Chondrocyte (in vitro differentiated cells): ENCODE results near the gene GLTP. TPM values are rescaled to one million over a fixed set of nuclear protein-coding genes. Genes with fewer than 3 reads are reported as not detected.

Experiments
- DNase-seq: peaks from one replicate; pipeline ENCODE4 v3.0.0; 2021; ENCODE audit warnings: mixed read lengths, low spot score
- H3K27ac Mint-ChIP-seq: one replicate; pipeline ENCODE4 v1.8.0; 2021; ENCODE audit warnings: mild to moderate bottlenecking, moderate library complexity, mixed read lengths; ENCODE audit not compliant: unreplicated experiment
- H3K27me3 Mint-ChIP-seq: 2 replicates; pipeline ENCODE4 v1.8.0; 2021; ENCODE audit warnings: low read depth, mixed read lengths
- H3K36me3 Mint-ChIP-seq: 2 replicates; pipeline ENCODE4 v1.8.0; 2021; ENCODE audit warnings: low read depth, mixed read lengths
- H3K4me1 Mint-ChIP-seq: 2 replicates; pipeline ENCODE4 v1.8.0; 2021; ENCODE audit warnings: low read depth, mild to moderate bottlenecking, mixed read lengths
- H3K4me3 Mint-ChIP-seq: one replicate; pipeline ENCODE4 v1.8.0; 2021; ENCODE audit warnings: mild to moderate bottlenecking, moderate library complexity, mixed read lengths; ENCODE audit not compliant: unreplicated experiment
- H3K9me3 Mint-ChIP-seq: 2 replicates; pipeline ENCODE4 v1.8.0; 2021; ENCODE audit warnings: low read depth, mixed read lengths
- total RNA-seq: library from RNA; stranded (reverse); gene quantifications from 3 replicates; pipeline ENCODE4 v1.2.1, GENCODE V29; 2021
- TF ChIP-seq, protein P1 (sequence below): fragments of 200-600 bp; sonication (generic); IDR thresholded peaks from 2 replicates; pipeline ENCODE4 v1.5.0; 2021; ENCODE audit warnings: antibody characterized with exemption, mild to moderate bottlenecking, moderate library complexity

GLTP gene
- total RNA-seq, 1 donor from 2014 or later = 40.7 TPM

DNA sequence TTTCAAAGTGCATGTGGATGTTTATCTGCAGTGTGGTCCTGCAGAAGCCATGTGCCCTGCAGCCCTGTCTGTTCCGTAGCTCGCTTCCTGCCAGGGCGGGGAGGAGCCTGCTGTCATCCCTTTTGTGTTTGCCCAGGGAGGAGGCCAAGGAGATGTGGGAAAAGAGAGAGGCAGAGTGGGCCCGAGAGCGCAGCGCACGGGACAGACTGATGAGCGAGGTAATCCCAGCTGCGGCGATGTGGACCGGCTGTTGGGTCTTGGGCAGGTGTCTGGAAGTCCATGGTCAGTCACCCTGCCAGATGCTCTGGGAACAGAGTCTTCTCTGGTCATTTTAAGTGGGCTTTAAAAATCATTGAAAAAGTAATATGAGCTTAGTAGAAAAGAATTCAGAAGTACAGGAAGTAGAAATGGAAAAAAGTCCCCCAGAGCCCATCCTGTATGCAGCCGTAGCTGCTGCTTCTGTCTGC is 32.5 kb upstream of the GLTP start:
- H3K9me3 Mint-ChIP-seq = no peaks in the 10 kb centered on the region
- no peak for DNase-seq
- TF ChIP-seq, protein P1, sequence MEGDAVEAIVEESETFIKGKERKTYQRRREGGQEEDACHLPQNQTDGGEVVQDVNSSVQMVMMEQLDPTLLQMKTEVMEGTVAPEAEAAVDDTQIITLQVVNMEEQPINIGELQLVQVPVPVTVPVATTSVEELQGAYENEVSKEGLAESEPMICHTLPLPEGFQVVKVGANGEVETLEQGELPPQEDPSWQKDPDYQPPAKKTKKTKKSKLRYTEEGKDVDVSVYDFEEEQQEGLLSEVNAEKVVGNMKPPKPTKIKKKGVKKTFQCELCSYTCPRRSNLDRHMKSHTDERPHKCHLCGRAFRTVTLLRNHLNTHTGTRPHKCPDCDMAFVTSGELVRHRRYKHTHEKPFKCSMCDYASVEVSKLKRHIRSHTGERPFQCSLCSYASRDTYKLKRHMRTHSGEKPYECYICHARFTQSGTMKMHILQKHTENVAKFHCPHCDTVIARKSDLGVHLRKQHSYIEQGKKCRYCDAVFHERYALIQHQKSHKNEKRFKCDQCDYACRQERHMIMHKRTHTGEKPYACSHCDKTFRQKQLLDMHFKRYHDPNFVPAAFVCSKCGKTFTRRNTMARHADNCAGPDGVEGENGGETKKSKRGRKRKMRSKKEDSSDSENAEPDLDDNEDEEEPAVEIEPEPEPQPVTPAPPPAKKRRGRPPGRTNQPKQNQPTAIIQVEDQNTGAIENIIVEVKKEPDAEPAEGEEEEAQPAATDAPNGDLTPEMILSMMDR = no peak
- no peak overlapping the region for H3K4me3 Mint-ChIP-seq
- peaks cover 11% of the 10 kb centered on the region for H3K4me1 Mint-ChIP-seq
- peak overlapping the region; percentile 68 for H3K27ac Mint-ChIP-seq
- H3K36me3 Mint-ChIP-seq = peaks cover 28% of the 10 kb centered on the region
- no peaks in the 10 kb centered on the region for H3K27me3 Mint-ChIP-seq

GRCh38 chr12:109910969-109911348 is 30.6 kb upstream of the GLTP start:
- Mint-ChIP-seq H3K27me3 (no peaks in the 10 kb centered on the region), H3K27ac (no peak overlapping the region), H3K4me1 (peaks cover 11% of the 10 kb centered on the region), H3K36me3 (peaks cover 26% of the 10 kb centered on the region), H3K9me3 (no peaks in the 10 kb centered on the region), H3K4me3 (no peak overlapping the region)
- TF ChIP-seq, protein P1 = peak; percentile 62
- no peak for DNase-seq

- TF ChIP-seq, protein P1 = no peak
- no peak overlapping the region for H3K27ac Mint-ChIP-seq
- H3K36me3 Mint-ChIP-seq = peaks cover 24% of the 10 kb centered on the region
- H3K27me3 Mint-ChIP-seq = no peaks in the 10 kb centered on the region
- DNase-seq = no peak
- no peaks in the 10 kb centered on the region for H3K9me3 Mint-ChIP-seq
- peaks cover 11% of the 10 kb centered on the region for H3K4me1 Mint-ChIP-seq
- no peak overlapping the region for H3K4me3 Mint-ChIP-seq
Measured at GRCh38 chr12:109910254-109910968, 30.1 kb upstream of the GLTP start.

DNA sequence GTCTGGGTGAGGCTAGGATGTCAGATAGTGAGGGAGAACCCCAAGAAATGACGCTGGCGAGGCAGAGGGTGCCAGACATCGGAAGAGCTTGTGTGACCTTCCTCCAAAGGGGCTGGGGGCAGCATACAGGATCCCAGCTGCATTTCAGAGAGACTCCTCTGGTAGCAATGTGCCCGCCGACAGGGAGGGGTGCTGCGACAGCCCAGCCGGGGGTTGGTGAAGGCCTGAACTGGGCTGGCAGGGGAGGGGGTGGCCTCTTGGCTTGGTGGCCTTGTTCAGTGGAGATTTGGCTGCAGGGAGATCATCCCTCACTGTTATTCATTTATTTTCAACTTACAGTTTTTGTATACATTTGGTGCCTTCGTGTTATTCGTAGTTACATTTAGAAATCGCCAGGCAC is 25.0 kb upstream of the GLTP start:
- TF ChIP-seq, protein P1 = no peak
- DNase-seq = no peak
- no peaks in the 10 kb centered on the region for H3K27me3 Mint-ChIP-seq
- peaks cover 14% of the 10 kb centered on the region for H3K4me1 Mint-ChIP-seq
- peaks cover 30% of the 10 kb centered on the region for H3K36me3 Mint-ChIP-seq
- H3K9me3 Mint-ChIP-seq = no peaks in the 10 kb centered on the region
- H3K4me3 Mint-ChIP-seq = no peak overlapping the region
- H3K27ac Mint-ChIP-seq = no peak overlapping the region

- no peak for DNase-seq
- Mint-ChIP-seq H3K27ac (no peak overlapping the region), H3K9me3 (no peaks in the 10 kb centered on the region), H3K36me3 (peaks cover 29% of the 10 kb centered on the region), H3K4me1 (peaks cover 22% of the 10 kb centered on the region), H3K27me3 (no peaks in the 10 kb centered on the region), H3K4me3 (no peak overlapping the region)
- TF ChIP-seq, protein P1 = no peak
Measured at GRCh38 chr12:109902891-109903418, 22.6 kb upstream of the GLTP start.
